ENCODE results near the gene CDK5RAP2.

GRCh38 chr9:120528327-120528726 lies 51.6 kb downstream of the CDK5RAP2 start:
- TF ChIP-seq CTCF (IDR thresholded peaks at IDR 0.05; ENCODE audit: low read depth, low read length), result no peak
- TF ChIP-seq EZH2phosphoT487 (IDR thresholded peaks at IDR 0.05; ENCODE audit: low read depth), result no peak
